Esophagus muscularis mucosa (tissue), 4 donors: ENCODE data around the gene USP15. TPM values are rescaled to one million over a fixed set of nuclear protein-coding genes. Genes with fewer than 3 reads are reported as not detected.

Experiments
- DNase-seq: peaks from one replicate; pipeline ENCODE4 v3.0.0-alpha.2; 2017; ENCODE audit errors: extremely low spot score
- H3K27ac ChIP-seq, 4 donors: fragments of 200-600 bp; sonication (generic); replicated peaks in 1 of 4; 1 replicate in 3 of 4; 2 replicates in 1 of 4; pipeline ENCODE4 v1.5.1; 2016 to 2019; ENCODE audit warnings: mild to moderate bottlenecking in 1 of 4
- H3K27me3 ChIP-seq, 4 donors: fragments of 200-600 bp; sonication (generic); one replicate each; pipeline versions ENCODE4 v1.5.1 to v1.6.0; 2016 to 2019
- H3K36me3 ChIP-seq, 4 donors: fragments of 200-600 bp; sonication (generic); one replicate each; pipeline ENCODE4 v1.5.1; 2016 to 2019
- H3K4me1 ChIP-seq, 4 donors: fragments of 200-600 bp; sonication (generic); one replicate each; pipeline ENCODE4 v1.5.1; 2016 to 2019
- H3K4me3 ChIP-seq, 4 donors: fragments of 200-600 bp; sonication (generic); 1 replicate in 2 of 4; 2 replicates in 2 of 4; pipeline ENCODE4 v1.5.1; 2016 to 2019; ENCODE audit warnings: mild to moderate bottlenecking in 4 of 4, moderate library complexity in 1 of 4
- H3K9me3 ChIP-seq, 4 donors: fragments of 200-600 bp; sonication (generic); 1 replicate in 3 of 4; 2 replicates in 1 of 4; pipeline ENCODE4 v1.5.1; 2016 to 2019
- EP300 ChIP-seq: sonication (generic); formaldehyde crosslinking; IDR thresholded peaks from one replicate; pipeline ENCODE4 v1.6.1; 2017; ENCODE audit warnings: antibody characterized with exemption
- POLR2A ChIP-seq: fragments of 450-650 bp; IDR thresholded peaks from one replicate; pipeline ENCODE4 v1.6.1; 2017; ENCODE audit warnings: antibody characterized with exemption, moderate library complexity, mild to moderate bottlenecking, low read depth
- POLR2AphosphoS5 ChIP-seq, 2 donors: sonication (generic); formaldehyde crosslinking; IDR thresholded peaks; one replicate each; pipeline ENCODE4 v1.6.1; 2017; ENCODE audit warnings: antibody characterized with exemption in 2 of 2
- WGBS: methylation state at CpG from one replicate; pipeline ENCODE4 v1.1.5; 2018; 5-methylcytosine and 5-hydroxymethylcytosine counted together
- intact Hi-C: fragments of 100-400 bp; cut with DNase I; formaldehyde crosslinking; loops from one replicate; pipeline ENCODE4 v1.15.1; 2023
- total RNA-seq, 4 donors: library from RNA; depleted of rRNA; stranded (reverse); fragments of >200 nt; gene quantifications; one replicate each; pipeline versions ENCODE4 v1.1.0 to v1.2.1, GENCODE V29; 2016
- TF ChIP-seq, protein P1 (sequence below), 3 experiments: fragments of 200-600 bp in 2 of 3; fragments of 450-650 bp in 1 of 3; sonication (generic) in 2 of 3; IDR thresholded peaks; one replicate each; pipeline ENCODE4 v1.5.1; 2017 to 2019; ENCODE audit warnings: antibody characterized with exemption in 3 of 3, mild to moderate bottlenecking in 2 of 3, moderate library complexity in 1 of 3

Gene USP15
- total RNA-seq, 4 donors from 2014 or later = 38.0 to 78.5 (median 49.9) TPM

DNA sequence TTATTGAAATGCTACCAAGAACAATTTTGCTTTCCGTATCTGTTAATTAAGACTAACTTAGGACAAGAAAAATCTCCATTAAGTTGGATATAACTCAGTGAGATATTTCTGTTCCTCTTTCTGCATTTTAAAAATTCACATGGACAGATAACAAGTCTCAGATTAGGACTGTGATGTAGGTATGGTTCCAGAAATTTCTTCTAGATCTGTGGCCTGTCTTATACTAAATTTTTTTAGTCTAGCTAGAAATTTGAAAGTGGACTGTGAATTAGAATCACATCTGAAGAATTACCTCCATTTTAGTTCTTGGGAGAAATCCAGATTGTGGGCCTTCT, 41.6 kb downstream of the USP15 start:
- DNase-seq = no peak
- no peak overlapping the region for H3K27ac ChIP-seq
- no peaks in the 10 kb centered on the region for H3K27me3 ChIP-seq
- no peak overlapping the region for H3K4me3 ChIP-seq
- H3K36me3 ChIP-seq = peaks cover 12 to 49% (median 36%) of the 10 kb centered on the region in 4 donors
- H3K9me3 ChIP-seq = peaks cover 0 to 12% (median 0%) of the 10 kb centered on the region in 4 donors
- intact Hi-C loops = no loop called here
- TF ChIP-seq, protein P1, sequence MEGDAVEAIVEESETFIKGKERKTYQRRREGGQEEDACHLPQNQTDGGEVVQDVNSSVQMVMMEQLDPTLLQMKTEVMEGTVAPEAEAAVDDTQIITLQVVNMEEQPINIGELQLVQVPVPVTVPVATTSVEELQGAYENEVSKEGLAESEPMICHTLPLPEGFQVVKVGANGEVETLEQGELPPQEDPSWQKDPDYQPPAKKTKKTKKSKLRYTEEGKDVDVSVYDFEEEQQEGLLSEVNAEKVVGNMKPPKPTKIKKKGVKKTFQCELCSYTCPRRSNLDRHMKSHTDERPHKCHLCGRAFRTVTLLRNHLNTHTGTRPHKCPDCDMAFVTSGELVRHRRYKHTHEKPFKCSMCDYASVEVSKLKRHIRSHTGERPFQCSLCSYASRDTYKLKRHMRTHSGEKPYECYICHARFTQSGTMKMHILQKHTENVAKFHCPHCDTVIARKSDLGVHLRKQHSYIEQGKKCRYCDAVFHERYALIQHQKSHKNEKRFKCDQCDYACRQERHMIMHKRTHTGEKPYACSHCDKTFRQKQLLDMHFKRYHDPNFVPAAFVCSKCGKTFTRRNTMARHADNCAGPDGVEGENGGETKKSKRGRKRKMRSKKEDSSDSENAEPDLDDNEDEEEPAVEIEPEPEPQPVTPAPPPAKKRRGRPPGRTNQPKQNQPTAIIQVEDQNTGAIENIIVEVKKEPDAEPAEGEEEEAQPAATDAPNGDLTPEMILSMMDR (IDR thresholded peaks at IDR 0.05) = no peak
- TF ChIP-seq POLR2AphosphoS5 (IDR thresholded peaks at IDR 0.05) = no peak
- TF ChIP-seq POLR2A = no peak
- no peak for TF ChIP-seq EP300
- H3K4me1 ChIP-seq = peaks cover 0 to 17% (median 6%) of the 10 kb centered on the region in 4 donors
- 82% methylated on average over 1 of the region's 1 CpG for WGBS

DNA sequence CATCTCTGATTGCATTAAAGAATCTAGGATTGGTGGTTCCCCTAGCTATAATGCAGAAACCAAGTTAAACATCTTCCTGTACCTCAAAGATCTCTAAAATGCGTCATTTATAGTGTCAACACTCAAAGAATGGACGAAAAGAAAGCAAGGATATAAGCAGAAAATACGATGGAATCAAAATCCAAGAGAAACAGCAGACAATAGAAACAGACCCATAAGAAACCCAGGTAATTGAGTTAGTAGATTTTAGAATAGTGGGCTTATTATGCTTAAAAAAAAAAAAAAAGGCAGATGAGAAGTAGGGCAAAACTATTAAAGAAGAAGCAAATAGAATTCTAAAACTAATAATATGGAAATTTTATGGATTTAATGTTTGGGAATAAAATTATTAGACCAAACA, 44.4 kb downstream of the USP15 start:
- intact Hi-C loops = no loop called here
- H3K27ac ChIP-seq = no peak overlapping the region
- H3K27me3 ChIP-seq = no peaks in the 10 kb centered on the region
- peaks cover 0 to 16% (median 6%) of the 10 kb centered on the region in 4 donors for H3K4me1 ChIP-seq
- 100% methylated on average over 3 of the region's 3 CpGs for WGBS
- no peak for DNase-seq
- TF ChIP-seq POLR2A (no peak), EP300 (no peak), POLR2AphosphoS5 (IDR thresholded peaks at IDR 0.05) (no peak)
- TF ChIP-seq, protein P1 (IDR thresholded peaks at IDR 0.05) = no peak
- H3K36me3 ChIP-seq = peaks cover 4 to 35% (median 24%) of the 10 kb centered on the region in 4 donors
- no peak overlapping the region for H3K4me3 ChIP-seq
- H3K9me3 ChIP-seq = peaks cover 0 to 4% (median 0%) of the 10 kb centered on the region in 4 donors

DNA sequence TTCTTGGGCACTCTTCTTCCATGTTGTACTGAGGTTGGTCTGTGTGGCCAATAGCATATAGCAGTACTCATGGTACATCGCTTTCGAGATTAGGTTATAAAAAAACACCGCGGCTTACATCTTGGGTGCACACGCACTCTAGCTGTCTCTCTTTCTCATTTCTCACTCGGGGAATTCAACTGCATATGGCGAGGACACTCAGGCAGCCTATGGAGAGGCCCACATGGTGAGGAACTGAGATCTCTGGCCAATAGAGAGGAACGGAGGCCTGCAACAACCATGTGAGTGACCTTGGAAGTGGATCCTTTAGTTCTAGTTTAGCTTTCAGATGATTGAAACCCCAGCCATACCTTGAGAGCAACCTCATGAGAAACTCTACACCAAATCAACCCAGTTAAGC, 45.6 kb downstream of the USP15 start:
- peaks cover 0 to 6% (median 3%) of the 10 kb centered on the region in 4 donors for H3K4me1 ChIP-seq

DNA sequence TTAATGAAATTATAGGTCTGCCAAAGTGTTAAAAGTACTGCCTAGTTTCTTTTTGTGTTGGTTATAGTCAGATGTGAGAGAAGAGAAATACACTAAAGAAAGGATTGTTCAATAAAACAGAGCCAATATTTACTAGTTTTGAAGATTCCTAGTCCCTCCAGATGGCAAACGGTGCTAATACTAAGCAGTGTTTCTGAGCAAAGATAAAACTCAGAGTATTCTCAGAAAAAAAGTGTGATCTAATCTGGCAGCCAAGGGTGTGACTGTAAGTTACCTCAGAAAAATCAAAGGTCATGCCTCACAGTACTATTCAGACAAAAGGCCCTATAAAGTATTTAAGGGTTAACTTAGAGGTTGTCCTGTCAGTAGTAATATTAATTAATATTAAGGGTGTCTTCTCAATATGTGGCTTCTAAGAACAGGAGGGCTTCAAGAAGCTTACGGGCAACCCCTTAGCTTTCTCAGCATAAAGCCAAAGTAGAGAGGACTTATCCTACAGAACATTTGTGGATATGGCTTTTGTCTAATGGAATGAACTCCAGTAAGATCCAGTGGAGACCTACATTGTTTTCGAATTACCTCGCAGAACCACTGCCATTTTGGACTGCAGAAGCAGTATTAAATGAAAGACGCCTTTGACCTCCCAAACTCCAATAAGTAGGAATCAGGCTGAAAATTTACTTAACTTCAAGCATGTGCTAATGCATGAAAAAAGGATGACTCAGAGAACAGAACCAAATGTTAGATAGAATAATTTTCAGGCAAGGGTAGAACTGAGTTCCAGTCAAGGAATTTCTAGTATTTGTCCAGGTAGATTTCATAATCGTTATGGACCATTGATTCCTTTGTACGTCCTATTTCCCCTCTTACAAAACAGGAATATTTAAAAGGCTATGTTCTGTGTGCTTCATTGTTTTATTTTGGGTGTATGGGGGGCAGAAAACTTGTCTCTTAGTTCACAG, 46.6 kb downstream of the USP15 start:
- no peak overlapping the region for H3K27ac ChIP-seq
- 96% methylated on average over 7 of the region's 7 CpGs for WGBS
- intact Hi-C loops = no loop called here
- no peak for DNase-seq
- TF ChIP-seq EP300 (no peak), POLR2AphosphoS5 (IDR thresholded peaks at IDR 0.05) (no peak), POLR2A (no peak)
- TF ChIP-seq, protein P1 (IDR thresholded peaks at IDR 0.05) = no peak
- H3K27me3 ChIP-seq = no peaks in the 10 kb centered on the region
- H3K4me3 ChIP-seq = no peak overlapping the region
- peaks cover 0 to 1% (median 0%) of the 10 kb centered on the region in 4 donors for H3K4me1 ChIP-seq
- peaks cover 0 to 4% (median 0%) of the 10 kb centered on the region in 4 donors for H3K9me3 ChIP-seq
- peaks cover 4 to 35% (median 24%) of the 10 kb centered on the region in 4 donors for H3K36me3 ChIP-seq

More for the DNA sequence above, 45.6 kb downstream of the USP15 start:
- TF ChIP-seq EP300 (no peak), POLR2AphosphoS5 (IDR thresholded peaks at IDR 0.05) (no peak), POLR2A (no peak)
- TF ChIP-seq, protein P1 (IDR thresholded peaks at IDR 0.05) = no peak
- Histone ChIP-seq H3K27ac (no peak overlapping the region), H3K36me3 (peaks cover 4 to 35% (median 24%) of the 10 kb centered on the region in 4 donors), H3K4me3 (no peak overlapping the region), H3K9me3 (peaks cover 0 to 4% (median 0%) of the 10 kb centered on the region in 4 donors), H3K27me3 (no peaks in the 10 kb centered on the region)
- intact Hi-C loops = no loop called here
- 98% methylated on average over 8 of the region's 8 CpGs for WGBS
- no peak for DNase-seq
